ENCODE results near the gene ATN1.

The ATN1 gene

DNA sequence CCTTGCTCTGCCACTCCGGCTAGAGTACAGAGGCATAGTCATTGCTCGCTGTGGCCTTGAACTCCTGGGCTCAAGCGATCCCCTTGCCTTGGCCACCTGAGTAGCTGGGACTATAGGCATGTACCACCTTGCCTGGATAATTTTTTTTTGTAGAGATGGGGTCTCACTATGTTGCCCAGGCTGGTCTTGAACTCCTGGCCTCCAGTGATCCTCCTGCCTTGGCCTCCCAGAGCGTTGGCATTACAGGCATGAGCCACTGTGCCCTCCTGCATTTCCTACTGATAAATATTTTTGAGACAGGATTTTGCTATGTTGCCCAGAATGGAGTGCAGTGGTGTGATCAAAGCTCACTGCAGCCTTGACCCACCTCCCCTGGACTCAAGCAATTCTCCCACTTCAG, 52.3 kb downstream of the ATN1 start:
- no peak for DNase-seq

DNA sequence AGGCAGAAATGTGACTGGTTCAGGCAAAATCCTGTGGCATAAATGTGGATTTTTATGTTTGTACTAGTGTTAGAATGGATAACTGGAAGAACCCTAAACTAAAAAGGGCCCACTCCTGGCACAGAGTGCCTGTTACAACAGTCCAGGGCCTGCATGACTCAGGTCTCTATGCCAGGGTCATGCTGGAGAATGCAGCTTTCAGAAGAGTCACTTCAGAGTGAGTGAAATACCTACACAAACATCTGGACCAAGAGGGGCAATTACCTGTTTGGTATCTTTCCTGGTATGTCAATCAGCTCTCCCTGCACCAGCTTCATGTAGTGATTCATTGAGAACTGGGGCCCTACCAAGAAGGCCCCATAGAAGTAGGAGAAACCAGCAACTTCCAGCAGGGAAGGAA, 53.0 kb downstream of the ATN1 start:
- no peak for DNase-seq

DNA sequence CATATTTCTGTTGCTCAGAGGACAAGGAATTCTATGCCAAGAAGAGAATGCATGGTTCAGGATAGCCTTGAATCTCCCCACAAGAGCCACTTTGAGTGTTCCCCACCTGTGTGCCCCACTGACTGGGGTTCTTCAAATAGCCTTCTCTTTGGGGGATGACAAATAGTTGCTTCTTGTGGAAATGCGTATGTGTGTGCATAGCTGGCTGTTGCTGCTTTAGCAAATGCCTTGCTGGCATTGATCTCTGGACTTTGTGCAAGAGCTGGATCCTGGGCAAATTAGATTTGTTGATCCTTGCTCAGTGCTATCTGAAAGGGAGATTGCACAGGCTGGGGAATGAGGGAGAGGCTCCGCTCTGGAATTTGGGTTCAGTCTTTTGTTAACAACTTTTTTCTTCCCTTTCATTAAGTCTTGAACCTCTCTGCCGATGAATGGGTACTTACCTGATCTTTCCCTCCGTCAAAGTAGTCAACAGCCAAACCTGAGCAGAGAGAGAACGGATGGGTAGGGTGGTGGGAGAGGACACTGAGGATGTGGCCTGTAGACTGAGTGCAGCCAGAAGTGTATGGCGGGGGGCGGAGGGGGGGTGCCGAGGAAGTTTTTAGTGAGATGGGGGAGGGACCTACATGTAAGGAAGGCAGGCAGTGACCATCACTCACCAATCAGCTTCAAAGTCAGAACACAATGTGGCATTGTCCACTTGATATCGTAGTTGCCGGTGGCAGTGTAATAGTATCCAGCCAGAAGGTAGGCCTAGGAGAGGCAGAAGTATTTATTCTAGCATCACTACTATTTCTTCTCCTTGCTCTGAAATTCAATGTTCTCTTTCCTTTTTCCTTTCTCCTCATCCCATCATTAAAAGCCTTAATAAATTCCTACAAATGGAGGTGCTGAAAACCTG, 53.6 kb downstream of the ATN1 start:
- no peak for DNase-seq

DNA sequence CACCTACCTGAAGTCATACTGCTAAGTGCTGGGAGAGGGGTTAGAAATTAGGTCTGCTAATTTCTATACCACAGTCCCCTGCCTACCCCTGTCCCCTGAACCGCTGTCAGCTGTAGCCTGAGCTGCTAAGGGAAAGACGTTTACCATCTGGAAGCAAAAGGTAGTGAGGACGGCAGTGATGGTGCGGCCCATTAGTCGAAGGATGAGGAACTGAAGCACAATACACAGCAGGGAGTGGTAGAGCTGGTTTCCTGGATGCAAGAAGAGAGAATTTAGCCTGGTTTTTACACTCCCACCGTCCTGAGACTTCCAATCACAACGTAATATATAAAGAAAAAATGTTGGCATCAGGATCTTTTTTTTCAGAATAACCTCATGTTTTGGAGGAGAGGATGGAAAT, 54.8 kb downstream of the ATN1 start:
- DNase-seq = no peak

DNA sequence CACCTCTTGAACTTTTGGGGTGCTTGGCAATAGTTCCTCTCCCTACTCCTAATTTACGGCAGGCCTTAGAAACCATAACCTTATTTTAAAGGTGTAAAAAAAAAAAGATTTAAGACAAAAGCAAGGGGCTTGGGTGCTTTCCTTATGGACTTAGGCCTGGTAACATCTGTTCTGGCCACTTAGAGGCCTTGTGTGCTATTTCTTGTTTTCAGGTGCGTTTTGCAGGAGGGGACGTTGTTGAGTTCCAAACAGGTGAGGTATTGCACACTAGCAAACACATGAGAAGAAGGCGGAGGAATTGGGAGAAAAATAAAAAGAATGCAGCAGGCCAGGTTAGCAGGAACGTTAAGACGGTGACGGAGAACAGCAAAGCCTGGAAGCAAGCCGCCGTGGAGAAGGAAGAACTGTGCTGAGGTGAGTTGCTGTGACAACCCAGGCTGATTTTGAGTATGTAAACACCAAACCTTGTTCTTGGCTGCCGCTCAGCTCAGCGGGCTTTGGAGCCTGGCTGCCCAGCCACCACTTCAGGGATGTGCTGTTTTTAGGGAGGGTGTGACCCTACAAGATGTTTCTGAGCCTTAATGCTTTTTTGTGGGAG, 60.3 kb downstream of the ATN1 start:
- DNase-seq = no peak

All from fibroblast of upper back skin (primary cell).